Measurements from ENCODE around the gene WFDC10A.

DNA sequence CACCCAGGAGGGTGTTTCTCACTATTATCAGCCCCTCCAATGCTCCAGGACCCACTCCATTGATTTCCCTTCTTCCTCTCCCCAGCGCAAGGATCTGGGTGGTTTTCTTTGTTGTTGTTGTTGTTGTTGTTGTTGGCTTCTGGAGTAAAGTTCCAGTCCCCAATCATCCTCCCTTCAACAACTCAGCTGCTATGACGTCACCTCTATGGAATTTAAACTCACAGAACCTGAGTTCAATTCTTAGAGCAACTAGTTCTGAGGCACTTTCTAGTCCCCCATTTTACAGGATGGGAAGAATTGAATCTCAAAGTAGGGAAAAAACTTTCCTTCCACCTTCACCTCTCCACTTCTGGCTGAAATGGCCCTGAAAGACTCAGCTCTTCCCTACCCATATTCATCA lies 40.7 kb upstream of the WFDC10A start:
- TF ChIP-seq EZH2 (IDR thresholded peaks at IDR 0.05) (no peak), POLR2AphosphoS5 (IDR thresholded peaks at IDR 0.05; ENCODE audit: borderline replicate concordance, low read depth, low read length) (no peak), FOXP2 (optimal IDR thresholded peaks at IDR 0.05; ENCODE audit: control extremely low read depth, extremely low read length, insufficient read depth) (no peak)
